HG02610 (cell line): Measurements from ENCODE around the gene STARD7.
"Not testable (repeated sequence)": the region's sequence is repeated elsewhere in the genome, so short reads cannot be mapped to it uniquely, and the experiment has no call there.

Experiments used
- ATAC-seq: cut with Tn5 transposase; IDR thresholded peaks from one replicate; pipeline ENCODE4 v1.9.1; 2021; ENCODE audit warnings: mild to moderate bottlenecking, moderate library complexity; ENCODE audit not compliant: unreplicated experiment

STARD7 gene

DNA sequence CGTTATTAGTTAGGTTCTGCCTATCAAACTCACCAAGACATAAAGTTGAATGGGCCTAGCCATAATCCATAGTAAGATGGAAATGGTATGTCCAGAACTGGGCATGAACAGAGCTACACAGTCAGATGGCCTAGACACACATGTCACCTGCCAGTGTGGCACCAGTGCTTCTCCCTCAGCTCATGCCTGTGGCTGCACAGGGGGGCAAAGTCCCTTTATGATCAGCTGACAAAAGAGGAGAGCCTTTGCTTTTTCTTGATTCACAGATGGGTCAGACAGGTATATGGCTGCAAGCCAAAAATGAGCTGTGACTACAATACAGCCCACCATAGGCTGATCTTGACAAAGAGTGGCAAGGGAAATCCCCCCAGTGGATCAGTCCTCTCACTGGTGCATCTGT lies 28.3 kb upstream of the STARD7 start:
- no peak for ATAC-seq

DNA sequence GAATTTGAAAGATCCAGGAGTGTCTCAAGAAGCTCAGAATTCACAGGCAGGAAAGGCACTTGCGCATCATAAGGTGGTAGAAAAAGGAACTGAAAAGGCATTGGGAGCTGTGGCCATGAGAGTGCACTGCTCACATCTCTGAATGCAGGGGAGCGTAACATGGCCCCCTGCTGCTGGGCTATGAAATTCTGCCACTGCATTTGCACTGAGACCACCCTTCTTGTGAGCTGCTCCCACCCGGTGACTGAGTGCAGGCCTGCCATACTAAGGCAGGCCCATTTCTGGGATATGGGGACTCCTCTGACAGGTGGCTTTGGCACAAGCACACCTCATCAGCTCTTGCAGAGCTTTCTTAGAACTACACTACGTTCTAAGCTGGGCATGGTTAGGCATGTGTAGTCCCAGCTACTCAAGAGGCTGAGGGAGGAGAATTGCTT lies 25.3 kb upstream of the STARD7 start:
- ATAC-seq = peak; percentile 85

DNA sequence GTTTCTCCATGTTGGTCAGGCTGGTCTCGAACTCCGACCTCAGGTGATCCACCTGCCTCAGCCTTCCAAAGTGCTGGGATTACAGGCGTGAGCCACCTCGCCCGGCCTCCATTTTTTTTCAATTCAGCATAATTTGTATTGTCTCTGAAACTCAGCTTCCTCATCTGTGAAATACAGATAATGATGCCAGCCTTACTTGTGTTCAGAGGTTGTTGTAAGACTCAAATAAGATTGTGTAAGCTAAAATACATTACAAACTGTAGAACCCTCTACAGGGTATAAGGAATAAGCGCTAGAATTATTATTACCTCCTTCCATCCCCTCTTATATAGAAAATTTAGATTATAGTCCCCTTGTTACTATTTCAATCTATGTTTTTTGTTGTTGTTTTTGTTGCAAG lies 24.8 kb upstream of the STARD7 start:
- ATAC-seq = no peak

DNA sequence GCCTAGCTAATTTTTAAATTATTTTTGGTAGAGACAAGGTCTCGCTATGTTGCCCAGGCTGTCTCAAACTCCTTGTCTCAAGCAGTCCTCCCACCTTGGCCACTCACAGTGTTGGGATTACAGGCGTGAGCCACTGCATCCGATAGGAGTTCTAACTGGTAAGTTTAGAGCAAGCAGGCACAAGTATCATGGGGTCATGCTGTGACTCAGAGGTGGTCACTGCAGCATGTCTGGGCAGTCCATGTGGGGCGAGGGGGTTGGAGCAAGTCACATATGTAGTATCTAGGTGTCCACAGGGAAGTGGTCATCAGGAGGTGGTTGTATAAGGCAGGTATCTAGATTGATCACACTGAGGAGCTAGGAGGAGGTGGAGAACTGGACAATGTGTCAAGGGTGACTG lies 22.7 kb upstream of the STARD7 start:
- ATAC-seq = no peak

DNA sequence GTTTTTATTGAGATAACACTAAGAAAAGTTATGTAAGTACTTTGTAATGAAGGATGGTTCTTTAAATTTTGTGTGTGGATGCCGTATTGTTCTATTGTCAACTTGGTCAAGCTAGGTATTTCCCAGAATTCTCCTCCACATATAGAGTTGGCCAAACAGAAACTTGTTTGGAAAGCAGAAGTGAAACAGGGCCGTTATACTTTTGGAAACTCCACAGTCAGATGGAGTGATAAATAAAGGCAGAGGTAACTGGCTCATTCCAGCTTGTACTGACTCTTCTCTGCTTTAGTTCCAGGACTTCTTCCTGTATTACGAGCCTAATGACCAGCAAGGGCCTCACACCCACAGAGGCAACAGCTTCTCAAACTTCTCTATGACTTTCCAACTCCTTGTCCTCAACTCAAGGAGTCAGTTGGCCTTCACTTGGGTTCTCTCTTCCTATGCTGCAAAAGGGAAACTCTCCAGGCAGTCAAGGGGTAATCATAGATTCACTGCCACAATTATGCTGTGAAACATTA lies 16.4 kb upstream of the STARD7 start:
- peak; percentile 88 for ATAC-seq

DNA sequence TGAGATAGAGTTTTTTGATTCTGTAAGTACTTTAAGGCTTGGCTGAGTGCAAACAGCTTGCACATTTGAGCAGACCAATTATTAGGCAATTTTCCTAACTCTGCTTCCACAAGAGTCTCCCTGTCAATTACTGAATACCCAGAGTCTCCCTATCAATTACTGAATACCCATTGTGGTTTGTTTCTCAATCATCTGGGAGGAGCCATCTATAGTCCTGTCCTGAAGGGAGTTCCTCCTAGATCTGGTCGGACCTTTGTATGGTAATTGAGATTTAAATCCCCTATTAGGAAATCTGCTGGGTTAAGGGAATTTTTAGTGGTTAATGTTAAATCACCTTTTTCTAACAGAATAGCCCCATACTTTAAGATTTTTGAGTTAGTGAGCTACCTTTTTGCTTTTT lies 12.5 kb upstream of the STARD7 start:
- not testable (repeated sequence) for ATAC-seq

DNA sequence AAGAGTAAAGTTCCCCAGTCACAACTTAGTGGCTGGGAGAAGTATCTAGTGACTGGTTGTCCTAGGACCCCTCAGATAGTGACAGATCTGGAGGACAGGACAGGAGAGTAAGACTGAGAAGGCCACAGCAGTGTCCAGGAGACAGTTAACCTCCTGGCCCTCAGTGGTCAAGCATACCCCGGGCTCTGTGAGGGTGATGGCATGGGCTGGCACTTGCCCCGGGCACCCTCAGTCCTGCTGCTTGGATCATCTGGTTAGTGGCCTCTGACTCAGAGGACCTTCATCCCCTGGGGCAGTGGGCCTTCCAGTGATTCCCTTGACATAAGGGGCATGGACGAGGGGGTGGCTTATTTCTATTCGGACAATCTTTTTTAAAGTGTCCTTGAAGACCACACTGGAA lies 11.3 kb upstream of the STARD7 start:
- not testable (repeated sequence) for ATAC-seq

DNA sequence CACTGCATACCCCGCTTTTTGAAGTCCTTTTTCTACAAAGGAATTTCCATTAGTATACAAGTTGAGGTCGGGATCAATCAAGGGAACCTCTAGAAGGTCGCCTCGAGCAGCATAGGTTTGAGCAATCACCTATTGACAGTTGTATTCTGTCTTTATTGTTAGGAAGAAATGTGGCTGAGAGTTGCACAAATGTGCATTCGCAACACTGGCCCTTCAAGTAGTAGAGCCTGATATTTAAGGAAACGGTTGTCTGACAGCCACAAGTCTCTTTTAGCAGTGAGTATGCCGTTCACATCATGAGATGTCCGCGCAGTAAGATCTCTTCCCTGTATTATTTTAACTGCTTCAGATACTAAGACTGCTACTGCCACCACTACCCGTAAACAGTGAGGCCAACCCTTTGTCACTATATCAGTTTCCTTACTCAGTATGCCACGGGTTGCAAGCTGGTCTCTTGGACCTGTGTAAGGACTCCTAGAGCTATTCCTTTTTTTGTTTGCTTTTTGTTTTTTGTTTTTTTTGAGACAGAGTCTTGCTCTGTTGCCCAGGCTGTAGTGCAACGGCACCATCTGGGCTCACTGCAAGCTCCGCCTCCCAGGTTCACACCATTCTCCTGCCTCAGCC lies 10.0 kb upstream of the STARD7 start:
- ATAC-seq = no peak

DNA sequence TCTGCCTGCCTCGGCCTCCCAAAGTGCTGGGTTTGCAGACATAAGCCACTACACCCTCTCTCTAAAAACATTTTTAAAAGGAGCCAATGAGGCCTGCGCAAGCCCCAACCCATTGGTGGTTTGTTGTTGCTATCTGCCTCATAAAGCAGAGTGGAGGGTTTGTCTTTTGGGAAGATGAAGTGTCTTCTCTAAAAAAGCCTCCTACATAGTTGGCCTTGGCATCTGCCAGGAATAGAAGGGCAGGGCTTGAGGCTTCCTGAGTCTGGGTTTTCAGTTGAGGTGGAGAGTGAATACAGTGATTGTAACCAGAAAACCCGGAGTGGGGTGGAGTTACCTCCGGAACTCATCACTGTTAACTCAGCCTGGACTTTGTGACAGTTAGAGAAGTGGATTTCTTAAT lies 5.9 kb upstream of the STARD7 start:
- no peak for ATAC-seq

DNA sequence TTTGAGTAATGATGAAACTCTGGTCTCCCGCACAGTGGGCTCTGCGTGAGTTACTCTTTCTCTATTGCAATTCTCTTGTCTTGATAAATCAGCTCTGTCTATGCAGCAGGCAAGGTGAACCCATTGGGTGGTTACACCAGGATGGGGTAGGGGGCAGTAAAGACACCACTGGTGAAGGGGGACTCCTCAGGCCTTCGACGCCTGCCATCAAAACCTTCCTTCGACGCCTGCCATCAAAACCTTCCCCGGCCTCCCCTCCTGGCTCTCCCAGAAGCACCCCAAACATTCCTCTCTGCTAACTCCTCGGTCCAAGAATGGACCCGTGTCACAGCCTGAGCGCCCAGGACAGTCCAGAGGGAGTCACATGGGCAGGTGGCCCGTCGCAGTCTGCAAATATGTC lies 4.8 kb upstream of the STARD7 start:
- no peak for ATAC-seq

DNA sequence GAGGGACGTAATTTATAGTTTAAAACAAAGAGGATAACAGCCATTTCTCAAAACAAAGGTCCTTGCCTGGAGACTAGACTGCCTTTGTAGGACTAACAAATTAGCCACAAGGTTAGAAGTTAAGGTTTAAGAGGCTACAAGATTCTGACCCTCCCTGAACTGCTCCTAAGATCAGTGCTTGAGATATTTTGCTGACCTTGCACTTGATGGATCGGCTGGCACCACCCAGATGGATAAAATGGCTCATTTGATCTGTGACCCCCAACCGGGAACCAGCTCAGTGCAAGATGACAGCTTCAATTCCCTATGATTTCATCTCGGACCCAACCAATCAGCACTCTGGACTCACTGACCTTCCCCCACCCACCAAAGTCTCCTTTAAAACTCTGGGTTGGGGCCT lies 3.7 kb upstream of the STARD7 start:
- no peak for ATAC-seq

DNA sequence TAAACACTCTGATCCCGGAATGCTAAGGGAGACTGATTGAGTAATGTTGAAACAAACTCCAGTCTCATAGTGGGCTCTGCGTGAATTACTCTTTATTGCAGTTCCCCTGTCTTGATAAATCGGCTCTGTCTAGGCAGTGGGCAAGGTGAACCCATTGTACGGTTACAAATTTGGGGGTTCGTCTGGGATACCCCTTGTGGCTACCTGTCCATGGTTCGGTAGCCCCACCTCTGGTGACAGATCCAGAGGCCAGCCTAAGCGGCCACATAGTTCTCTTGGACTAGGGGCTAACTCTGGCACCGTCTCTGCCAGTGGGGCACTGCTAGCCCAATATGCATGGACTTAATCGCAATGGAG lies 1.1 kb upstream of the STARD7 start:
- ATAC-seq = no peak

DNA sequence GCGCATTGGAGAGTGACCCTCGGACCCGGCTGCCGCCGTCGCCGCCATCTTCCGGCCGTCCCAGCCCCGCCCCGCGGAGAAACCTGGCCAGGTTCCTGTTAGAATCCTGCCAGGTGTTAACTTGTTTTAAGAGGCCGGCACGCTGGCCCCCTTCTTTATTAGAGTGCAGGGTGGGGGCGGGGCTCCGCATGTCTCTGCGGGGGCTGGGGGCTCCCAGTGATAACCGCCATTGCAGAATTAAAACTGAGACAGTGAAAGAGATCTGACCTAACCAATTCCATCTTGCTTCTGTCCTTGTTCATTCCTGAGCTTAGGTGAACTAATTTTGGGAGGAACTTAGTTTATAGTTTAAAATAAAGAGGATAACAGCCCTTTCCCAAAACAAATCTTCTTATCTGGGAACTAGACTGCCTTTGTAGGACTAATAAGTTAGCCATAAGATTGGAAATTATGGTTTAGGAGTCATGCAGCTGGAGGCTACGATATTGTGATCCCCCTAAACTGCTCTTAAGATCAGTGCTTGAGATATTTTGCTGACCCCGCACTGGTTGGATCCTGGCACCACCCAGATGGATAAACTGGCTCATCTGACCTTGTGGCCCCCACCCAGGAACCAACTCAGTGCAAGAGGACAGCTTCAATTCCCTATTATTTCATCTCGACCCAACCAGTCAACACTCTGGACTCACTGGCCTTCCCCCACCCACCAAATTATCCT lies 543 bp upstream of the STARD7 start:
- no peak for ATAC-seq

DNA sequence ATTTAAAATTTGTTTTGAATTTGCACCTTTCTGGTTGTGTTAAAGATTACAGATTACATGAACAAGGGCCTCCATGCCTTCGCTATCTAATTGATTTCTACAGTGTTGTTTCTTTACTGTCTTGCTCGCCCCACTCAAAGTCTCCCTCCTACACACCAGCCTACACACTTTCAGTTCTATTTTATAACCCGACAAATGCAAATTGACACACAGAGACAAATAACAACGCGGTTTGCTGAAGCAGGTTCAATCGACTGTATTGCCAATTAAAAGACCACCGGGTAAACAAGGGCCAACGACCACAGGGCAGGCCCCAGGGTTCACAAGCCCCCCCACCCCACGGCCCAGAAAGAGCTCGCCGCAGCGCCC lies 869 bp downstream of the STARD7 start:
- ATAC-seq = no peak

DNA sequence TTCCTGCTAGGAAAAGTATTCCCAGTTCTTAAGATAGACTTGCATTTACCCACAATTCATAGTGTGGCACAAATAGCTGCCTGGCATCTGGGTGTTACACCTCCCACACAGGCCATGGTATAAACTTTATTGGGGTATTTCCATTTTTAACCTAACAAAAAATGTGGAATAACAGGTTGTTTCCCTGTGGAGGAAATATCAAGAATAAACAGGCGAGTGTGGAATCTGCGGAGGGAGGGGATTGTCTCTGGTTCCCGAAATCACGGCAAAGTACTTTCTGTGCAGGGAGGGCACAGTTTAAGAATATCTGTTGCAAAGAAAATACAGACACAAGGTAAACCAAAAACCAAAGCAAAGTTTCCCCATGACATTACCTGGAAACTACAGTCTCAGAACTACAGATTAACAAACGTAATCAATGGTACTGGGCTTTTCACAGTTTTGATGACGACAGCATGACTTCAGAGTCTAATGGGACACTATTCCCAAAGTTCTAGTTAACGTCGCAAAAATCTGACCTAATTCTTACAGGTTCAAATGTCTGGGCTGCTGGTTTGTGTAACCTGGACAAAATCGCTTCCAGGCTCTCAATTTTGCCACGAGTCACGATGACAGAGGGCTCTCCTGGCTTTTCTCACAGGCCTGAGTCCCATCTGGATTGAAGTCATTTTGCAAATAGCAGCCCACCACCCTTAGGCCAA lies 1.4 kb downstream of the STARD7 start:
- ATAC-seq = no peak

DNA sequence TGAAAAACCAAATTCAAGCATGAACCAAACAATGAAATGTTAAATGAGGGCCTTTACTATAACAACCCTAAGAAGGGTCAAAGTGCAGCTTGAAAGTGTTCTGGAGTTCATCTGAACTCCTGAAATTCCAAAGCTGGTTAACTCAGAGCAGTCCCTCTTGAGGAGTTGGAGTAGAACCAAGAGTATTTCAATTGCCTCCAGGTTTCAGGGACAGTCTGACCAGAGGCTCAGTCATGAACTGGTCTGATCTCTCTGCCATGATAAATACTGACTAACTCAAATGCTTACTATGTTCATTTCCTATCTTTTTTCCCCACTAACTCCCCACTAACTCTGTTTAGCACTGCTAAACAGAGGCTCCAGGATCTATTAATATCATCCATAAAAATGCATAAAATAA lies 2.7 kb downstream of the STARD7 start:
- ATAC-seq = no peak

DNA sequence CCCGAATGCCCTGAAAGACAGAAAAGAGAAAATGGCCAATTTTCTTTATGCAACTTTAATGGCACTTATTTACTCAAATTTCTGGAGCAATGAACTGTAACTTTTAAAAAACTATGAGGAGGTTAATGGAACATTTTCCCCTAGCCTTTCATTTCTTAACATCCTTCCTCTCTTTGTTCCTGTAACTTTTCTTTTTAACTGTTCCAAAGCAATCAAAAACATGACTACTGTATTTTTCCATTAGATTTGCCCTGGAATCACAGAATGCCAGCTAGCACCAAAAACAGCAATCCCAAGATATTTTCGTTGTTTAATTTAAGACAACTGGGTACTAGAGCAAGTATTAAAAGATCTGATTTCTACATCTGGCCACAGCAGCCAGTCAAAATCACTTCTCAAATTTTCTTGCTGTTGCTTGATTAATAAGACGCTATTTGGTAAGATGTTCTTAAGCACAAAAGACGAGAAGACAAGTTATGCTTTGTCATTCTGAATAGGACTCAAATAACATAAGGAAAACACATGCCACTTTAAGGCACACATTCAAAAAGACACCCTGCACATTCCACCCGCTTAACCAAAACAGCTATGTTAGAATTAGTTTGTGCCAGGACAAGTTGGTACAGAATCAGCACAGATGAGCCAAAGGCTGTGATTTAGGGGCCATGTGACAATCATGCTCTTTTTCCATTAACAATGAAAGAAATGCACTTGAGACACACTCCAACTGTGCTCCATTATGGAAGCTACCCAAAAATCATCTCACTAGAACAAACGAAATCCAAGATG lies 3.6 kb downstream of the STARD7 start:
- no peak for ATAC-seq

DNA sequence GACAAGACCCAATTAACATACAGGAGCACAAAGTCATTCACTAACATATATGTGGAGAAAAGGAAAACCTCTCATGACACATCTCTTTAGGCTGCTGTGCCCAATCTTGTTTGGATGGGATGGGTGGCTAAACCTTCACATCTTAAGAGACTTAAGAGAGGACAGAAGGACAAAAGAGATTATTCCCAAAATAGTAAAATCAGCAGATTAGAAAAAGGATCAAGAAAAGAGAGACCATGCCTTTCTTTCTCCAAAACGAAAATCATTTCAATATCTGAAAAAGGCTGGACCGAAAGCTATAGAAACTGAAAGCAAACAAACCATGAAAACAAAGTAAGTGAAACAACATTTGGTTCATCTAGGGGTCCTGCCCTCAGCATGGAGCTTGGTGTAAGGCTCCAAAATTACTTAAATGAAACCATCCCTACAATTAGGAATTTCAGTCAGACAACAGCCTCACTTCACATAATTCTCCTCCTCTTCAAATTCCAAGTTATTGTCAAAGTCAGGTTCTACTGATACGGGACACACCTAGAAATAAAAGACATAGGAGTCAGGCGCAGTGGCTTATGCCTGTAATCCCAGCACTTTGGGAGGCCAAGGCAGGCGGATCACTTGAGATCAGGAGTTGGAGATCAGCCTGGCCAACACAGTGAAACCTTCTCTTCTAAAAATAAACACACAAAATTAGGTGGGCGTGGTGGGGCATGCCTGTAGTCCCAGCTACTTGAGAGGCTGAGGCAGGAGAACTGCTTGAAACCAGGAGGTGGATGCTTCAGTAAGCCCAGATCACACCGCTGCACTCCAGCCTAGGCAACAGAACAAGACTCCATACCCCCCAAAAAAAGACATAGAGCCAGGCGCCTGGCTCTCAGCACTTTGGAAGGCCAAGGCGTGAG lies 5.2 kb downstream of the STARD7 start:
- no peak for ATAC-seq

DNA sequence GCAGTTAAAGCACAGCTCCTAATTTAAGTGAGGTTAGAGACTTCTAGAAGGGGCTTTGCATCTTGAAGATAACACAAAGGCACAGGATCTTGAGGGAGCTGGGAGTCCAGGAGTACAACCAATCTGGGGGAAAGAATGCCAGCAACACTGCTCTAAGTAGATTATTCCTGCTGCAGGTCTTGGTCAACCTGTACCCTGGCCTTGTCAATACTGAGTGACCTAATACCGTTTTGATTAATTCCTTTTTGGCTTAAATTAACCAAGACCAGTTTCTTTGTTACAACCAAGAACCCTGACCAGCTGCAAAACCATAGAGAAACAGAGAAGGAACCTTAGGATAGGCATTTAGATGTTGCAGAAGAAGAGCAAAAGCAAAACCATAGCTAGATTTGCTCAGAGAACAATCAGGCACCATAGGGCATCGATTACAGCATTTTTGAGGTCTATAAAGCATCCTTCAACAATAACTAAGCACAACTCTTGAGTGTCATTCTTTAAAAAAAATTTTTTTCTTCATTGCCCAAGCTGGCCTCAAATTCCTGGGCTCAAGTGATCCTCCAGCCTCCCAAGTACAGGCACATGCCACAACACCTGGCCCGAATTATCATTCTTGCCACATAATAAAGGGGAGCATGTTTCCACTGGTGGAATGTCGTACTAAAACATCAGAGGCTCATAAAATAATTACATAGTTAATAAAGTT lies 6.3 kb downstream of the STARD7 start:
- no peak for ATAC-seq

DNA sequence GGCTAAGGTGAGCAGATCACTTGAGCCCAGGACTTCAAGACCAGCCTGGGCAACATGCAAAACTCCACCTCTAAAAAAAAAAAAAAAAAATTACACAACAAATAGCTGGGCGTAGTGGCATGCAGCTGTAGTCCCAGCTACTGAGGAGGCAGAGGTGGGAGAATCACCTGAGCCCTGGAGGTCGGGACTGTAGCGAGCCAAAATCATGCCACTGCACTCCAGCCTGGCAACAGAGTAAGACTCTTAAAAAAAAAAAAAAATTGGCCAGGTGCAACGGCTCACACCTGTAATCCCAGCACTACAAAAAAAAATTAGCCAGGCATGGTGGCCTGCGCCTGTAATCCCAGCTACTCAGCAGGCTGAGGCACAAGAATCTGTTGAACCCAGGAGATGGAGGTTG lies 7.3 kb downstream of the STARD7 start:
- ATAC-seq = no peak
